ENCODE data around the gene CALML5. TPM values are rescaled to one million over a fixed set of nuclear protein-coding genes. Genes with fewer than 3 reads are reported as not detected.

The CALML5 gene
- polyA plus RNA-seq, 1 donor from 2014 or later, result not detected

GRCh38 chr10:5497948-5498730, 1.2 kb downstream of the CALML5 start:
- H3F3A ChIP-seq (ENCODE audit: insufficient read depth, low read length, poor library complexity, severe bottlenecking), result no peaks in the 10 kb centered on the region
- H3K27ac ChIP-seq (ENCODE audit: low read length), result no peak overlapping the region
- H3K9me3 ChIP-seq (ENCODE audit: low read length), result no peaks in the 10 kb centered on the region
- no peak overlapping the region for H3K4me2 ChIP-seq (ENCODE audit: low read length)
- H3K9me2 ChIP-seq (ENCODE audit: insufficient read depth, low read length), result no peaks in the 10 kb centered on the region
- H3K9ac ChIP-seq (ENCODE audit: low read length), result no peak overlapping the region
- TF ChIP-seq CTCF (IDR thresholded peaks at IDR 0.05; ENCODE audit: poor library complexity, severe bottlenecking) (no peak), REST (IDR thresholded peaks at IDR 0.05; ENCODE audit: borderline replicate concordance) (no peak), EZH2 (IDR thresholded peaks at IDR 0.05; ENCODE audit: borderline replicate concordance, insufficient read depth, low read length, poor library complexity, severe bottlenecking) (no peak), POLR2AphosphoS5 (IDR thresholded peaks at IDR 0.05) (no peak), SMC3 (conservative IDR thresholded peaks at IDR 0.05; ENCODE audit: poor library complexity) (no peak), TAF1 (IDR thresholded peaks at IDR 0.05; ENCODE audit: low read depth) (no peak), MXI1 (conservative IDR thresholded peaks at IDR 0.05; ENCODE audit: poor library complexity, severe bottlenecking) (no peak), EP300 (conservative IDR thresholded peaks at IDR 0.05; ENCODE audit: poor library complexity, severe bottlenecking) (no peak), RAD21 (conservative IDR thresholded peaks at IDR 0.05) (no peak)
- H3K36me3 ChIP-seq (ENCODE audit: insufficient read depth, low read length), result no peaks in the 10 kb centered on the region
- no peaks in the 10 kb centered on the region for H3K27me3 ChIP-seq (ENCODE audit: insufficient read depth, low read depth, low read length)
- no peaks in the 10 kb centered on the region for H4K20me1 ChIP-seq (ENCODE audit: insufficient read depth)
- no peak overlapping the region for H3K4me3 ChIP-seq (ENCODE audit: low read length)
- no peaks in the 10 kb centered on the region for H3K79me2 ChIP-seq (replicated peaks; ENCODE audit: insufficient read depth, low read length)
- no peak overlapping the region for H2AFZ ChIP-seq (ENCODE audit: low read depth, low read length)

- Histone ChIP-seq H3K4me3 (ENCODE audit: low read length) (no peak overlapping the region), H2AFZ (ENCODE audit: low read depth, low read length) (no peak overlapping the region), H3K9me2 (ENCODE audit: insufficient read depth, low read length) (no peaks in the 10 kb centered on the region), H3F3A (ENCODE audit: insufficient read depth, low read length, poor library complexity, severe bottlenecking) (no peaks in the 10 kb centered on the region), H3K36me3 (ENCODE audit: insufficient read depth, low read length) (no peaks in the 10 kb centered on the region), H3K79me2 (replicated peaks; ENCODE audit: insufficient read depth, low read length) (no peaks in the 10 kb centered on the region), H4K20me1 (ENCODE audit: insufficient read depth) (no peaks in the 10 kb centered on the region), H3K27me3 (ENCODE audit: insufficient read depth, low read depth, low read length) (no peaks in the 10 kb centered on the region), H3K4me2 (ENCODE audit: low read length) (no peak overlapping the region), H3K9ac (ENCODE audit: low read length) (no peak overlapping the region), H3K9me3 (ENCODE audit: low read length) (no peaks in the 10 kb centered on the region), H3K27ac (ENCODE audit: low read length) (no peak overlapping the region)
- no peak for TF ChIP-seq POLR2AphosphoS5 (IDR thresholded peaks at IDR 0.05)
These were observed 2.1 kb downstream of the CALML5 start for GRCh38 chr10:5497289-5497688.

Measured in neural cell (in vitro differentiated cells).